WERI-Rb-1 (cell line): ENCODE measurements around the gene GPR153.

ENCODE experiments used
- DNase-seq: peaks from one replicate; pipeline ENCODE4 v3.0.0-alpha.2; 2020
- H3K27ac ChIP-seq: fragments of 250-450 bp; sonication (Bioruptor Pico); 2 replicates; pipeline ENCODE4 v1.5.1; 2020; ENCODE audit warnings: mild to moderate bottlenecking, moderate library complexity
- H3K27me3 ChIP-seq: fragments of 250-450 bp; sonication (Bioruptor Pico); 2 replicates; pipeline ENCODE4 v1.5.1; 2021; ENCODE audit warnings: mild to moderate bottlenecking, low read depth, moderate library complexity; ENCODE audit not compliant: insufficient read depth, severe bottlenecking
- H3K36me3 ChIP-seq: fragments of 250-450 bp; sonication (Bioruptor Pico); 2 replicates; pipeline ENCODE4 v1.5.1; 2020; ENCODE audit warnings: mild to moderate bottlenecking, moderate library complexity
- H3K4me3 ChIP-seq: 2 replicates; pipeline ENCODE4 v1.5.1; 2011; ENCODE audit warnings: low read depth, mild to moderate bottlenecking, control low read depth, low read length
- H3K9me3 ChIP-seq: fragments of 250-450 bp; sonication (Bioruptor Pico); 2 replicates; pipeline ENCODE4 v1.5.1; 2021; ENCODE audit warnings: mild to moderate bottlenecking, moderate library complexity; ENCODE audit not compliant: severe bottlenecking
- CTCF ChIP-seq: IDR thresholded peaks from 2 replicates; pipeline ENCODE4 v1.5.1; 2011; ENCODE audit warnings: low read depth, mild to moderate bottlenecking, control low read depth, inconsistent platforms, low read length

The GPR153 gene

GRCh38 chr1:6211731-6212130 is 49.2 kb downstream of the GPR153 start:
- DNase-seq: no peak
- Histone ChIP-seq H3K27ac (no peak overlapping the region), H3K27me3 (no peaks in the 10 kb centered on the region), H3K4me3 (no peak overlapping the region), H3K36me3 (peaks cover 31% of the 10 kb centered on the region; the same call in 1 of the 2 replicates), H3K9me3 (no peaks in the 10 kb centered on the region)
- no peak for TF ChIP-seq CTCF

GRCh38 chr1:6210591-6211355 is 50.1 kb downstream of the GPR153 start:
- Histone ChIP-seq H3K27me3 (no peaks in the 10 kb centered on the region), H3K36me3 (peaks cover 34% of the 10 kb centered on the region), H3K4me3 (no peak overlapping the region), H3K9me3 (no peaks in the 10 kb centered on the region), H3K27ac (no peak overlapping the region)
- DNase-seq: no peak
- no peak for TF ChIP-seq CTCF

- peak overlapping the region; percentile 58 for H3K4me3 ChIP-seq
- H3K36me3 ChIP-seq: peaks cover 35% of the 10 kb centered on the region
- DNase-seq: peak; percentile 73
- TF ChIP-seq CTCF: peak; percentile 66
- peak overlapping the region; percentile 90 for H3K27ac ChIP-seq
- no peaks in the 10 kb centered on the region for H3K9me3 ChIP-seq
- H3K27me3 ChIP-seq: no peaks in the 10 kb centered on the region
Observed at GRCh38 chr1:6209661-6210580, 51.0 kb downstream of the GPR153 start.

- peaks cover 35% of the 10 kb centered on the region for H3K36me3 ChIP-seq
- H3K4me3 ChIP-seq: peak overlapping the region; percentile 58
- DNase-seq: peak; percentile 83
- no peaks in the 10 kb centered on the region for H3K9me3 ChIP-seq
- peak; percentile 84 for TF ChIP-seq CTCF
- peak overlapping the region; percentile 90 for H3K27ac ChIP-seq
- no peaks in the 10 kb centered on the region for H3K27me3 ChIP-seq
Observed at GRCh38 chr1:6208723-6209660, 51.9 kb downstream of the GPR153 start.

- Histone ChIP-seq H3K27me3 (no peaks in the 10 kb centered on the region), H3K36me3 (peaks cover 32% of the 10 kb centered on the region), H3K9me3 (no peaks in the 10 kb centered on the region), H3K4me3 (peak overlapping the region; percentile 58), H3K27ac (peak overlapping the region; percentile 90)
- no peak for TF ChIP-seq CTCF
- DNase-seq: peak; percentile 55
Observed at GRCh38 chr1:6207921-6208320, 53.0 kb downstream of the GPR153 start.
